GM12878 (cell line): ENCODE results near the gene ALDH1L1. TPM values are rescaled to one million over a fixed set of nuclear protein-coding genes. Genes with fewer than 3 reads are reported as not detected.

Experiments used
- ATAC-seq: fragments of 200-7000 bp; cut with Tn5 transposase; 3 replicates; pipeline ENCODE4 v1.9.1; 2020; ENCODE audit warnings: mild to moderate bottlenecking, moderate library complexity
- Bru-seq: library from RNA; stranded (reverse); fragments of 400-500 nt; gene quantifications from one replicate; lab custom pipeline; 2021; lab: Mats Ljungman, UMichigan
- BruChase-seq, 2 experiments: library from RNA; stranded (reverse); fragments of 400-500 nt; gene quantifications; one replicate each; lab custom pipeline; 2021; lab: Mats Ljungman, UMichigan
- BruUV-seq: library from RNA; stranded (reverse); fragments of 400-500 nt; replicated peaks from 2 replicates; lab custom pipeline; 2021; lab: Mats Ljungman, UMichigan
- CTCF ChIA-PET: fragments of 300-600 bp; sonication (Branson Sonifier 250); formaldehyde crosslinking; extraction: SDS; loops from one replicate; lab custom pipeline; 2021; ENCODE audit warnings: inconsistent platforms; lab: Yijun Ruan, JAX
- POLR2A ChIA-PET: fragments of 350-600 bp; formaldehyde crosslinking; extraction: SDS; loops from one replicate; lab custom pipeline; 2021; ENCODE audit warnings: inconsistent platforms; lab: Charles Lee
- RAD21 ChIA-PET: fragments of 300-600 bp; sonication (Branson Sonifier 250); formaldehyde crosslinking; loops from one replicate; lab custom pipeline; 2023; ENCODE audit warnings: antibody characterized with exemption; ENCODE audit not compliant: unreplicated experiment; lab: Charles Lee
- SMC1A ChIA-PET: fragments of 300-600 bp; sonication (Branson Sonifier 250); formaldehyde crosslinking; loops from one replicate; lab custom pipeline; 2023; ENCODE audit not compliant: unreplicated experiment, uncharacterized antibody; lab: Charles Lee
- DNase-seq: peaks from one replicate; pipeline ENCODE4 v3.0.0-alpha.2; 2011; ENCODE audit warnings: low read depth, low spot score
- FAIRE-seq: peaks from 3 replicates; lab custom pipeline; 2011; peaks lifted over from hg19 to GRCh38; lab: Jason Lieb, UNC
- H2AFZ ChIP-seq: 2 replicates; pipeline ENCODE4 v1.6.0; 2011; ENCODE audit warnings: low read depth, low read length, control low read depth; ENCODE audit not compliant: control insufficient read depth
- H3K27ac ChIP-seq: 2 replicates; pipeline ENCODE4 v1.5.1; 2011; ENCODE audit warnings: control low read depth; ENCODE audit not compliant: control insufficient read depth, insufficient read depth
- H3K27me3 ChIP-seq, 2 experiments: replicated peaks in 1 of 2; 2 replicates each; pipeline versions ENCODE4 v1.6.0 to v1.6.1; 2011; ENCODE audit warnings: low read length in 1 of 2; ENCODE audit not compliant: control insufficient read depth in 2 of 2, insufficient read depth in 2 of 2
- H3K36me3 ChIP-seq, 2 experiments: 2 replicates each; pipeline ENCODE4 v1.5.1; 2011; ENCODE audit warnings: low read length in 1 of 2; ENCODE audit not compliant: control insufficient read depth in 2 of 2, insufficient read depth in 2 of 2
- H3K4me1 ChIP-seq: 2 replicates; pipeline ENCODE4 v1.6.1; 2011; ENCODE audit warnings: mild to moderate bottlenecking, low read length, moderate library complexity, mixed read lengths; ENCODE audit not compliant: control insufficient read depth, insufficient read depth
- H3K4me2 ChIP-seq: 2 replicates; pipeline ENCODE4 v1.6.0; 2011; ENCODE audit warnings: control low read depth; ENCODE audit not compliant: control insufficient read depth, insufficient read depth
- H3K4me3 ChIP-seq: fragments of 200-600 bp; sonication (generic); 2 replicates; pipeline ENCODE4 v1.5.1; 2016
- H3K79me2 ChIP-seq: 2 replicates; pipeline ENCODE4 v1.6.0; 2011; ENCODE audit warnings: low read length; ENCODE audit not compliant: control insufficient read depth, insufficient read depth
- H3K9ac ChIP-seq: 2 replicates; pipeline ENCODE4 v1.8.0; 2011; ENCODE audit warnings: low read length, control low read depth, mixed read lengths; ENCODE audit not compliant: control insufficient read depth, insufficient read depth
- H3K9me3 ChIP-seq: replicated peaks from 3 replicates; pipeline ENCODE4 v1.5.1; 2011; ENCODE audit warnings: mild to moderate bottlenecking, low read length; ENCODE audit not compliant: control insufficient read depth, insufficient read depth
- H4K20me1 ChIP-seq: 2 replicates; pipeline ENCODE4 v1.6.0; 2011; ENCODE audit not compliant: control insufficient read depth, insufficient read depth
- CBX3 ChIP-seq: fragments of 200-600 bp; sonication (generic); IDR thresholded peaks from 2 replicates; pipeline ENCODE4 v1.6.1; 2016; ENCODE audit warnings: low read depth, borderline replicate concordance
- ETV6 ChIP-seq, 2 experiments: fragments of 450-650 bp in 1 of 2; IDR thresholded peaks in 1 of 2; conservative IDR thresholded peaks in 1 of 2; 2 replicates each; pipeline ENCODE4 v1.6.1; 2014; ENCODE audit warnings: antibody characterized with exemption in 1 of 2, borderline replicate concordance in 1 of 2, low read depth in 1 of 2, mild to moderate bottlenecking in 1 of 2, moderate library complexity in 1 of 2
- FOS ChIP-seq: IDR thresholded peaks from 3 replicates; pipeline ENCODE4 v1.6.1; 2011; ENCODE audit warnings: borderline replicate concordance; ENCODE audit not compliant: insufficient read length; ENCODE audit errors: extremely low read depth
- HDAC2 ChIP-seq: fragments of 200-600 bp; sonication (generic); IDR thresholded peaks from 2 replicates; pipeline ENCODE4 v1.6.1; 2017
- KDM1A ChIP-seq: fragments of 200-600 bp; sonication (generic); IDR thresholded peaks from 2 replicates; pipeline ENCODE4 v1.6.1; 2016; ENCODE audit warnings: borderline replicate concordance
- KLF5 ChIP-seq: fragments of 450-650 bp; IDR thresholded peaks from 2 replicates; pipeline ENCODE4 v1.6.1; 2014; ENCODE audit warnings: mild to moderate bottlenecking; ENCODE audit not compliant: partially characterized antibody
- MEF2A ChIP-seq: IDR thresholded peaks from 2 replicates; pipeline ENCODE4 v1.6.1; 2011; ENCODE audit warnings: low read depth, mild to moderate bottlenecking, low read length, moderate library complexity; ENCODE audit not compliant: insufficient read depth
- POLR2A ChIP-seq: IDR thresholded peaks from 2 replicates; pipeline ENCODE4 v1.6.1; 2011; ENCODE audit warnings: low read depth, mild to moderate bottlenecking, low read length
- TAF1 ChIP-seq: IDR thresholded peaks from 2 replicates; pipeline ENCODE4 v1.6.1; 2011; ENCODE audit warnings: mild to moderate bottlenecking, low read depth, low read length, borderline replicate concordance
- ZBED1 ChIP-seq: IDR thresholded peaks from 2 replicates; pipeline ENCODE4 v1.6.1; 2016; ENCODE audit warnings: borderline replicate concordance
- WGBS: methylation state at CpG from one replicate; pipeline ENCODE4 v1.1.6; 2016; ENCODE audit warnings: low lambda C conversion rate; ENCODE audit not compliant: insufficient replicate concordance, insufficient coverage; ENCODE audit errors: missing lambda C conversion rate; 5-methylcytosine and 5-hydroxymethylcytosine counted together
- in situ Hi-C: fragments of 300-500 bp; cut with MboI; formaldehyde crosslinking; loops from 9 replicates; pipeline ENCODE4 v1.14.3; 2018; ENCODE audit warnings: mixed read lengths
- intact Hi-C: fragments of 100-400 bp; cut with micrococcal nuclease; formaldehyde crosslinking; loops from one replicate; pipeline ENCODE4 v1.14.2; 2022; ENCODE audit not compliant: unreplicated experiment
- long read RNA-seq, 2 experiments: library from polyadenylated mRNA; unstranded; transcript quantifications; one replicate each; pipeline ENCODE4 v2.0.0, GENCODE V29; 2019 to 2020
- polyA minus RNA-seq, 3 experiments: library from RNA; depleted of rRNA, polyadenylated mRNA; stranded (reverse); fragments of >200 nt; gene quantifications; 2 replicates each; pipeline ENCODE4 v1.2.3, GENCODE V29; 2011
- polyA plus RNA-seq, 11 experiments: library from polyadenylated mRNA; depleted of rRNA in 4 of 11; unstranded in 6 of 11; stranded (reverse) in 5 of 11; fragments of >200 nt; fragmentation: Nextera tagmentation in 4 of 11; fragmentation: Illumina TruSeq in 1 of 11; extraction: Ambion mirVana in 4 of 11; extraction: Trizol in 1 of 11; gene quantifications; 1 replicate in 1 of 11; 2 replicates in 10 of 11; pipeline versions ENCODE4 v1.2.1 to v1.2.3, GENCODE V29; 2011 to 2016; ENCODE audit warnings: inconsistent platforms in 2 of 11, missing spikeins in 2 of 11, low read depth in 1 of 11
- total RNA-seq, 4 experiments: library from RNA; depleted of rRNA in 3 of 4; stranded (reverse); fragments of >200 nt in 3 of 4; fragmentation: Illumina TruSeq in 1 of 4; extraction: Trizol in 1 of 4; gene quantifications; 2 replicates each; pipeline versions ENCODE4 v1.2.1 to v1.2.3, GENCODE V29; 2013 to 2021
- TF ChIP-seq, protein P1 (sequence below): fragments of 450-650 bp; formaldehyde crosslinking; IDR thresholded peaks from 2 replicates; pipeline ENCODE4 v1.4.0; 2022; ENCODE audit warnings: mild to moderate bottlenecking, moderate library complexity
- TF ChIP-seq, protein P2 (sequence below): fragments of 450-650 bp; IDR thresholded peaks from 2 replicates; pipeline ENCODE4 v1.6.1; 2017; ENCODE audit warnings: mild to moderate bottlenecking, moderate library complexity

ALDH1L1 gene
- 1.2 and 2.1 TPM in 2 replicates for total RNA-seq (2013; cell fraction: nucleolus; rRNA removed)
- total RNA-seq (2014; rRNA removed) (0.38 and 0.56 TPM in 2 replicates), total RNA-seq (2014; rRNA removed; fragmentation: Illumina TruSeq; extraction: Trizol) (0.58 and 0.74 TPM in 2 replicates), total RNA-seq (2021) (0.46 and 1.0 TPM in 2 replicates), polyA plus RNA-seq (2011; rRNA removed) (17.7 and 18.2 TPM in 2 replicates), polyA plus RNA-seq (2014; fragmentation: Illumina TruSeq; extraction: Trizol) (0.21 and 1.9 TPM in 2 replicates), polyA plus RNA-seq (2014; fragmentation: Nextera tagmentation; extraction: Ambion mirVana) (under 1 TPM; 0.04 to 0.14 TPM), polyA plus RNA-seq (2014; rRNA removed) (0.44 and 1.1 TPM in 2 replicates), polyA plus RNA-seq (2016; fragmentation: Nextera tagmentation; extraction: Ambion mirVana) (under 1 TPM; 0.40 to 0.54 TPM), polyA minus RNA-seq (2011; rRNA and poly(A)+ RNA removed) (28.7 and 44.1 TPM in 2 replicates), Bru-seq, nascent RNA (percentile 16 among the genes with signal in this experiment), BruChase-seq, experiment 1, labeled RNA remaining after a 6-hour chase (percentile 18 among the genes with signal in this experiment), BruChase-seq, experiment 2, labeled RNA remaining after a 2-hour chase (percentile 16 among the genes with signal in this experiment)
- polyA plus RNA-seq (2011; ENCODE audit: low read depth) = 0.72 TPM
- 16.8 and 17.6 TPM in 2 replicates for polyA plus RNA-seq (2011; cell fraction: cytosol; rRNA removed)
- polyA plus RNA-seq (2011; cell fraction: nucleus; rRNA removed) = 29.7 and 30.4 TPM in 2 replicates
- polyA plus RNA-seq (2012) = 0.84 and 1.1 TPM in 2 replicates
- 8.0 and 8.7 TPM in 2 replicates for polyA minus RNA-seq (2011; cell fraction: cytosol; rRNA and poly(A)+ RNA removed)
- polyA minus RNA-seq (2011; cell fraction: nucleus; rRNA and poly(A)+ RNA removed) = 23.6 and 34.7 TPM in 2 replicates
- long read RNA-seq, experiment 1, partial matches to known transcripts = 0 of 2 reads
- long read RNA-seq, experiment 1, other reads (novel, unspliced or antisense) = 2 of 2 reads
- long read RNA-seq, experiment 2, partial matches to known transcripts = 0 of 6 reads
- long read RNA-seq, experiment 2, other reads (novel, unspliced or antisense) = 6 of 6 reads

DNA sequence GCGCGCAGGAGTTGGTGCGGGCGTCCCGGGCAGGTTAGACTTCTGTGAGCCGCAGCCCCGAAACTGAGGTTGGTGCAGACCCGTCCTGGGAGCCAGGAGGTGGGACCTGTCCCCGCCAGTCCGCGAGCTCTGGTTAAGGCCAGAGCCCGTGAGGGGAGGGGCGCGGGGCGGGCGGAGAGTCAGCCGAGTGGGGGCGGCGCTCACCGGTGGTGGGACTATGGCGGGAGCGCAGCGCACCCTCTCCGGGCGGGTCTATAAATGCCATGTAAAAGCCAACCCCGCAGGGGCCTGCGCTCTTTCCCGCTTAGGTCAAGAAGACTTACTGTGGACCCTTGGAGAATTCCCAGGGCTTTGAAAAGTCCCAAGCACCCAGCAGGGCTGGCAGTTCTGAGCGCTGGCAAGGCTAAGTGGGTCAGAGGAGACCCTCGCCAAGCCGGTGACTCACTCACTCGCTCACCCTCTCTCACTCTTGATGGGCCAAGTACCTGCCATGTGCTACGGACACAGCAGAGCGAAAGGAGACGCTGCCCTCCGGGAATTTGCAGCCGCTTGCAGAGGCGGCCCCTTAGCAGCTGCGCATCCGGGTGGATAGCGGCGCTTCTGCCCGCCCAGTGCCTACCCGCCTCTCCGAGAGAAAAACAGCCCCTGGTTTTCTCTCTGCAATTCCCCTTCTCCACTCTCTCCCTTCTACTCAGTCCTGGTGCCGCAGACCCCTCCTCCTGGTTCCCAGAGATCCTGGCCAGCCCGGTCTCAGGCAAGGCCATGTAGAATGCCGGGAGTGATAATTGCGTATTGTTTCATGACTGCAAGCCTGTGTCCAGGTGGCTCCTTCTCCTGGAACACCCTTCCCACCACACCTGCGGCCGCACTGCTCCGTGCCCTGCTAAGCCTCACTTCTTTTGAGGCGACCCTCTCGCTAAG is at the start of gene ALDH1L1:
Gene ALDH1L1, minus strand, starts transcription at position 110 of the 921 bp plus-strand sequence. CDS start 19,607 bp downstream, outside the sequence.
- DNase-seq (no peak), ATAC-seq (no peak), FAIRE-seq (no peak)
- Histone ChIP-seq H3K36me3 (no peaks in the 10 kb centered on the region), H3K4me1 (no peaks in the 10 kb centered on the region), H3K4me2 (no peak within 1 kb of the TSS), H2AFZ (no peak within 1 kb of the TSS), H3K79me2 (no peaks in the 10 kb centered on the region), H3K27me3 (peaks cover 0 to 3% of the 10 kb centered on the region in 2 experiments; a peak in 1 of 4 replicates), H3K27ac (no peak within 1 kb of the TSS), H3K4me3 (no peak within 1 kb of the TSS), H4K20me1 (no peaks in the 10 kb centered on the region), H3K9ac (no peak within 1 kb of the TSS), H3K9me3 (no peaks in the 10 kb centered on the region)
- CTCF ChIA-PET = no interaction called here
- POLR2A ChIA-PET = no interaction called here
- intact Hi-C loops (no loop called here), in situ Hi-C loops (no loop called here)
- no TSS peak for BruUV-seq
- RAD21 ChIA-PET = no interaction called here
- 18% methylated on average over 39 of the region's 54 CpGs for WGBS
- SMC1A ChIA-PET = no interaction called here
- TF ChIP-seq ZBED1 (no peak), CBX3 (no peak), KDM1A (no peak), HDAC2 (no peak), POLR2A (no peak), ETV6 (conservative IDR thresholded peaks at IDR 0.05 in 1 of 2, IDR thresholded peaks at IDR 0.05 in 1 of 2; ENCODE audit: borderline replicate concordance in 1 of 2, low read depth in 1 of 2) (no peak), FOS (no peak), TAF1 (no peak), KLF5 (no peak), MEF2A (no peak)
- TF ChIP-seq, protein P1, sequence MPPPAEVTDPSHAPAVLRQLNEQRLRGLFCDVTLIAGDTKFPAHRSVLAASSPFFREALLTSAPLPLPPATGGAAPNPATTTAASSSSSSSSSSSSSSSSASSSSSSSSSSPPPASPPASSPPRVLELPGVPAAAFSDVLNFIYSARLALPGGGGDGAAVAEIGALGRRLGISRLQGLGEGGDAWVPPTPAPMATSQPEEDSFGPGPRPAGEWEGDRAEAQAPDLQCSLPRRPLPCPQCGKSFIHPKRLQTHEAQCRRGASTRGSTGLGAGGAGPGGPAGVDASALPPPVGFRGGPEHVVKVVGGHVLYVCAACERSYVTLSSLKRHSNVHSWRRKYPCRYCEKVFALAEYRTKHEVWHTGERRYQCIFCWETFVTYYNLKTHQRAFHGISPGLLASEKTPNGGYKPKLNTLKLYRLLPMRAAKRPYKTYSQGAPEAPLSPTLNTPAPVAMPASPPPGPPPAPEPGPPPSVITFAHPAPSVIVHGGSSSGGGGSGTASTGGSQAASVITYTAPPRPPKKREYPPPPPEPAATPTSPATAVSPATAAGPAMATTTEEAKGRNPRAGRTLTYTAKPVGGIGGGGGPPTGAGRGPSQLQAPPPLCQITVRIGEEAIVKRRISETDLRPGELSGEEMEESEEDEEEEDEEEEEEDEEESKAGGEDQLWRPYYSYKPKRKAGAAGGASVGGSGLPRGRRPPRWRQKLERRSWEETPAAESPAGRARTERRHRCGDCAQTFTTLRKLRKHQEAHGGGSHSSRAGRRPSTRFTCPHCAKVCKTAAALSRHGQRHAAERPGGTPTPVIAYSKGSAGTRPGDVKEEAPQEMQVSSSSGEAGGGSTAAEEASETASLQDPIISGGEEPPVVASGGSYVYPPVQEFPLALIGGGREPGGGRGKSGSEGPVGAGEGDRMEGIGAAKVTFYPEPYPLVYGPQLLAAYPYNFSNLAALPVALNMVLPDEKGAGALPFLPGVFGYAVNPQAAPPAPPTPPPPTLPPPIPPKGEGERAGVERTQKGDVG (CRISPR knock-in tag) = no peak
- TF ChIP-seq, protein P2, sequence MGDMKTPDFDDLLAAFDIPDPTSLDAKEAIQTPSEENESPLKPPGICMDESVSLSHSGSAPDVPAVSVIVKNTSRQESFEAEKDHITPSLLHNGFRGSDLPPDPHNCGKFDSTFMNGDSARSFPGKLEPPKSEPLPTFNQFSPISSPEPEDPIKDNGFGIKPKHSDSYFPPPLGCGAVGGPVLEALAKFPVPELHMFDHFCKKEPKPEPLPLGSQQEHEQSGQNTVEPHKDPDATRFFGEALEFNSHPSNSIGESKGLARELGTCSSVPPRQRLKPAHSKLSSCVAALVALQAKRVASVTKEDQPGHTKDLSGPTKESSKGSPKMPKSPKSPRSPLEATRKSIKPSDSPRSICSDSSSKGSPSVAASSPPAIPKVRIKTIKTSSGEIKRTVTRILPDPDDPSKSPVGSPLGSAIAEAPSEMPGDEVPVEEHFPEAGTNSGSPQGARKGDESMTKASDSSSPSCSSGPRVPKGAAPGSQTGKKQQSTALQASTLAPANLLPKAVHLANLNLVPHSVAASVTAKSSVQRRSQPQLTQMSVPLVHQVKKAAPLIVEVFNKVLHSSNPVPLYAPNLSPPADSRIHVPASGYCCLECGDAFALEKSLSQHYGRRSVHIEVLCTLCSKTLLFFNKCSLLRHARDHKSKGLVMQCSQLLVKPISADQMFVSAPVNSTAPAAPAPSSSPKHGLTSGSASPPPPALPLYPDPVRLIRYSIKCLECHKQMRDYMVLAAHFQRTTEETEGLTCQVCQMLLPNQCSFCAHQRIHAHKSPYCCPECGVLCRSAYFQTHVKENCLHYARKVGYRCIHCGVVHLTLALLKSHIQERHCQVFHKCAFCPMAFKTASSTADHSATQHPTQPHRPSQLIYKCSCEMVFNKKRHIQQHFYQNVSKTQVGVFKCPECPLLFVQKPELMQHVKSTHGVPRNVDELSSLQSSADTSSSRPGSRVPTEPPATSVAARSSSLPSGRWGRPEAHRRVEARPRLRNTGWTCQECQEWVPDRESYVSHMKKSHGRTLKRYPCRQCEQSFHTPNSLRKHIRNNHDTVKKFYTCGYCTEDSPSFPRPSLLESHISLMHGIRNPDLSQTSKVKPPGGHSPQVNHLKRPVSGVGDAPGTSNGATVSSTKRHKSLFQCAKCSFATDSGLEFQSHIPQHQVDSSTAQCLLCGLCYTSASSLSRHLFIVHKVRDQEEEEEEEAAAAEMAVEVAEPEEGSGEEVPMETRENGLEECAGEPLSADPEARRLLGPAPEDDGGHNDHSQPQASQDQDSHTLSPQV = no peak
